ENCODE results near the gene SYNDIG1.

SYNDIG1 gene

DNA sequence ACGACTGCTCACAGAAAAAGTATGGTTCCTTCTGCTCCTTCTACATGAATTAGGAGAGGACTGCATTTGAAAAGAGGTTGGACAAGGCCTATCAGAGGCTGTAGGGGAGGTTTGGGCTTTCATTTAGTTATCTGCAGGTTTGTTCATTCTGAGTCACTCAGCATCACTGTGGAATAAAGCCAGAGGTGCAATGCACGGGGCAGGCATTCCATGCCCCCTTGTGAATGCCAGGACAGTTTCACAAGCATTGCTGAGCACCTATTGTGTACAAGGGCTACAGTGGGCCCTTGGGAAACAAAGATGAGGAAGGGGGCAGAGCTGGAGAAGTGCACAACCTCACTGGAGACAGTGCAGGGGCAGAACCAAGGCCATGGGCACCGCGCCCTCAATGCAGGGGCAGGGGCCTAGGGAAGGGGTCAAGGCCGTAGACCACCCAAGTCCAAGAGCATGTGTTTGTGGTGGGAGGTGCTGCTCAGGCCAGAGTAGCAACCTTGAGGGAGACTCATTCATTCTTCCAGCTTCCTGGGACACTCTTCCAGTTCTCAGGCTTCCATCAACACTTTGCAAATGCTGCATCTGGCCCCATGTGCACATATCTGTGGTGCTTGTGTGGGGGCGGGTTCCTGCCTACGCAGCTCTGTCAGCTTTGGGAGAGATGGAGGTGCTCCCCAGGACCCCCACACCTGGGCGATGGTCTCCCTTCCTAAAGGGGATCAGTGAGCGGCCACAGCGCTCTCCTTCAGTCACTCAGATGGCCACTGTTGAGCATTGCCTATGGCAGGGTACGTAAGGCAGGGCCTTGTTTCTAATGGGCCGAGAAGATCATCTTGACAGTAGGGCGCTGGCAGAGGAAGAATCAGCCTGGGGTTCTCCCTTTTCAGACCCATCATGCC lies 204.5 kb downstream of the SYNDIG1 start:
- DNase-seq (ENCODE audit: low read depth in 2 of 2), result no peak

DNA sequence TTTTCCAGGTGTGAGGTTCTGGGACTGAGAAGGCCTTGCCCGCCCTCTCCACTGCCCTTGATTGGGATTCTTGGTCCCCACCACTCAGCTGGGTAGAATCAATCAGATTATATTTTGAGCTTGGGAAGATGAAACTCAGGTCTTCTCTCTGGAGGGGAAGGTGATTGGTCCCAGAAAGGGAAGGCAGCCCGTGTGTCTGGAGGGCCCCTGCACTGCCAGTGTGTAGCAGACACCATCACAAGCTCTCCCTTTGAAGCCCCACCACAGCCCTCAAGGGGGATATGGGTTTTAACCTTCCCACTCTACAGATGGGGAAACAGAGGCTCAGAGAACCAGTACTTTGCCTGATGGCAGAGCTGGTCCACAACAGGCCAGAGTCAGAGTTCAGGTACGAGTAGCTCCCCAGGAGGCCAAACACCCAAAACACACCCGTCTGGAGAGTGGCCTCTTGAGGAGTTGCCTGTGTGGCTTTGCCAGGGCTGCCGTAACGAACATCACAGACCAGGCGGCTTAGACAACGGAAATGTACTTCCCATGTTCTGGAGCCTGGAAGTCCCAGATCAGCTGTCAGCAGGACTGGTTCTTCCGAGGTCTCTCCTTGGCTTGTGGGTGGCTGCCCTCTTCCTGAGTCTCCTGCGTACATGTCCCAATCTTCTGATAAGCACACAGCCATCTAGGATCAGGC lies 205.6 kb downstream of the SYNDIG1 start:
- no peak for DNase-seq (ENCODE audit: low read depth in 2 of 2)

DNA sequence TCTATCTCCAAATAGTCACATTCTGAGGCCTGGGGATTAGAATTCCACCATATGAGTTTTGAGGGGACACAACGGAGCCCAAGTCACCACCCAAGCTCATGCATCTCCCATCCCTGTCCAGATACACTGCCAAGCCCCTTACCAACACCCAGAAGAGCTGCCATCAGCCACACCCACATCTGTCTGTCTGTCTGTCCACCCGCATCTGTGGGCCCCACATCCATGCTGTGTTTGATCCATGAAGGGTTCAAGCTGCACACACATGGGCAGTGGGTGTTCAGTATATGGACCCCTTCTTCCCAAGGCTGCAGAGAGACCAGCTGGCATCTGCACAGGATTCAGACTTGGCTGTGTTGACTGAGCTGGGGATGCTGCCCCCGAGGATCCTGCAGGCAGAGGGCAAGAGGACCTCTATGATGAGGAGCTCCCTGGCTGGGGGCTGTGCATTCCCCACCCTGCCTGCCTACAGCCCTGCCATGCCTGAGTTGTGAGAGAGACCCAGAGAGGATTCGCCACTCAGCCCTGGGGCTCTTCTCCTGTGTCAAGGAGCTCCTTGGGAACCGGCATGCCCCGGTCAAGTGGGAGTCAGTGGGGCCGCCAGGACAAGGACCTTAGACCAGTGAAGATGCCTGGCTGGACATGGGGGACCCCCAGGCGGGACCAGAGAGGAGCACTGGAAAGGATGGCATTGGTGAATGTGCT lies 206.4 kb downstream of the SYNDIG1 start:
- DNase-seq (ENCODE audit: low read depth in 2 of 2), result no peak

DNA sequence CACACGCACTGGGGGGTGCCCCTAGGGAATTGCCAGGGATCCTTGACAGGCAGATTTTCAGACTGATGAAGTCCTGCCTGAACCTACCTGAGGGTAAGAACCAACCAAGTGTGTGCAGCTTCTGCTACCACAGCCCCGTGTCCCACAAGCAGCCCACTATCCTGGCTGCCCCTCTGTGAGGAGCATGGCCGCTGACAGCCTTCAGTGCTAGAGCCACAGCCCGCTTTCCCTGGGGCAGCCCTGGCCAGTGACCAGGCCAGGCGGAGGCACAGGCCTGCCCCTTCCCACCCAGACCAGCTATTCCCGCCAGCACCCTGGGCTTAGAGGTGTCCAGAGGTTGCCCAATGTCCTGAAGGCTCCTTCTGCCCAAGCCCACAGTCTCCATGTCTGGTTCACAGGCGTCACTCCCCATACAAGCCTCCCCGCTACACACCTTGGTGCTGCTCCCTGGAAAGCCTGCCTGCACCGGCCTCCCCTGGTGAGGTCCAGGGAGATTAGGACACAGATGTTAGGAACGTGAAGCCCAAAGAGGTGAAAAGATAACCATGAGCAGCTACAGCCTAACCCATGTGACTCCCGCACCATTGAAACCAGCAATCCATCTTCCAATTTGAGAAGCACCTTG lies 207.0 kb downstream of the SYNDIG1 start:
- DNase-seq (ENCODE audit: low read depth in 2 of 2), result no peak

DNA sequence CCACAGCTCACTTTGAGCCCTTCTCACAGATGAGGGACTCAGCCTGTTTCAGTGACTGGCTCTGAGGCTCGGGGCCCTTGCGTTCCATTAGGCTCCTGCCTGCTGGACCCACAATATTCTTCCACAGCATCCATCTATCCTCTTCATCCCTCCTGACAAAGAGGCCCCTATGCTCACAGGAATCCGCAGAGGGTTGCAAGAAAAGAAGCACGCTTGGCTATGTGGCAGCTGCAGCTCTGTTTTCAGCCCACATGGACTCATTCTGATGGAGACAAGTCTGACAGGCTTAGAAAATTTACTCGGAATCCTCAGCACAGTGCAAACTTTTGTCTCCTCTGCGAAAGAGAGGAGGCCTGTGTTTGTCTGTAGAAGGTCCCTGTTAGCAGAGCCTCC lies 207.5 kb downstream of the SYNDIG1 start:
- DNase-seq (ENCODE audit: low read depth in 2 of 2), result no peak

DNA sequence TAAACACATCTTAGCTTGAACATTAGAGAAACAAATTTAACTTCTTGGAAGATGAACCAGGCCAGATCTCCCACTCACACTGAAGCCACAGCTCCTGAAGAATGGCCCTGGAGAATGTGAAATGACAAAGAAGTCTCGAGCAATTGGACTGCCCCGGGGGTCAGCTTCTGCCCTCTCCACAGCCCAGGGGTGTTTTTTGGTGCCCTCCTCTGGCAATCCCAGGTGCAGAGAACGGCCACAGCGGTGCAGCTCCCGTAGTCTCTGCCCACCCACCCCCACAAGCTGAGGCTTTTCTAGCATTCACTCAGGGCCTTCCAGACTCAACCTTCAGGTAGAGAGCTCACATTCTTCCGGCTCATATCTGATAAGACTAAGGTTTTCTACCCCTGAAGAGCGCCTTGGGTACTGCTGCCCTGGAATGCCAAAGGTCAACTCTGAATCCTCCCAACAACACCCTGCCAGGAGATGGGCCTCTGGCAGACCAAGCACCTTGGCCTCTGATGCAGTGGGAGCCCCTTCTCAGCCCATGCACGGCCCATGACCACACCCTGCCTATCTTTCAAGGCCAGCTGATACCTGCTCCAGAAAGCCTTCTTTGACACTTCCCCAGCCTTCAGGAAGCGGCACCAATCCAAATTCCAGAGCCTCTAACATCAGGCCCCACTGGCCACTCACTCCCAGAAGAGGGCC lies 208.3 kb downstream of the SYNDIG1 start:
- no peak for DNase-seq (ENCODE audit: low read depth in 2 of 2)

DNA sequence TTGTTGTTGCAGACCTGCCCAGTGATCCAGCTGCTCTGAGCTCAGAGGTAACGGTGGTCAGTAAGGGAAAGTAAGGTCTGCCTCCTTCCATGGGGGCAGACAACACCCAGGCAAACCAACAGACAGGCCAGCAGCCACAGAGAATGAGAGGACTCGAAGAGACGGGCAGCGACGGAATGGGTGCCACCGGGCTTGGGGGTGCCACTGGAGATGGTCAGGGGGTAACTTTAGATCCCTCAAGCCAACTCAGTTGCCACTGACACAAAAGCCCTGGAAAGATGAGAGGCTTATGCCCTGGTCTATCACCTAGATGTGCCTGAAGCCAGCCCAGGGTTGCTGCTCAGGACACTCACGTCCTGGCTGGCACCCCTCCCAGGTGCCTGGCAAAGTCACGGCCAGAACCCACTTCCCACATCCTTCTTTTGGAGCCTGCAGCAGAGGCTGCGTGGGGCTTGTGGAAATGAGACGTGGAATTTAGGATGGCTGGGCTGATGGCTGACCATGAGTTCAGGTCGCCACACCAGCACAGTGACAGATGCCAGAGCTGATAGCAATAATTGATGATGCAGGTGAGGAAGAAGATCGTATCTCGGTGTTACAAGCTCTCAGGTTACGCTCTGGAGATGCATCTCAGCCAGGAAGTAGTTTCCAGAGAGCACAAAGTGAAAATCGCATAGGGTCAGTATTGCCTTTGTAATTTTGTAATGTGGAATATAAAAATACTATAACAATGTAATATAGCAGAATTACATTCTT lies 209.1 kb downstream of the SYNDIG1 start:
- no peak for DNase-seq (ENCODE audit: low read depth in 2 of 2)

DNA sequence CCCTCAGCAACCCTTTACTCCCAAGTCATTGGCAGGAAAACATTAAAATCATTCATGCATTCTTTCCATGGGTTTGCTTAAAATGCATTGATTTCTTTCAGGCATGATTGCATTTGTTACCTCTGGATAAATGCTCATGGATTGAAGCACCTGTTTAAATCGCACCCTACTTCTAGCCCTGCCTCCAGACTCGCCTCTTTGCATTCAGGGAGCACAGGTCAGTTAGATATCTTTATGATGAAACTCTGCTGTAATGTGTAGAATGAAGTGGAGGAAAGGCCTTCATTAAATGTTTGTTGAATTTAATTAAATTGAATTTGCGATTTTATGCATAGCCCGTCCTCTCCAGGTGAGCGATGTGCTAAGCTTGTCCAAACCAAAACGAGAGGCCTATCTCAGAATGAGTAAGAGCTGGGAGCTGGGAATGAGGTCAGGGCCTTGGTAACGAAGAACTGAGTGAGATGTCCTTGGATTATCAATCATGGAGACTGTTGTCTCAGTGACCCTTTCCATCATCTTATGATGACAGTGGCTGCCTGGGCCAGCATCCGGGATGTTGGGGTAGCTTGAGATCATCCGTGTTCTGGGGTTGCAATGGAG lies 210.1 kb downstream of the SYNDIG1 start:
- no peak for DNase-seq (ENCODE audit: low read depth in 2 of 2)

DNA sequence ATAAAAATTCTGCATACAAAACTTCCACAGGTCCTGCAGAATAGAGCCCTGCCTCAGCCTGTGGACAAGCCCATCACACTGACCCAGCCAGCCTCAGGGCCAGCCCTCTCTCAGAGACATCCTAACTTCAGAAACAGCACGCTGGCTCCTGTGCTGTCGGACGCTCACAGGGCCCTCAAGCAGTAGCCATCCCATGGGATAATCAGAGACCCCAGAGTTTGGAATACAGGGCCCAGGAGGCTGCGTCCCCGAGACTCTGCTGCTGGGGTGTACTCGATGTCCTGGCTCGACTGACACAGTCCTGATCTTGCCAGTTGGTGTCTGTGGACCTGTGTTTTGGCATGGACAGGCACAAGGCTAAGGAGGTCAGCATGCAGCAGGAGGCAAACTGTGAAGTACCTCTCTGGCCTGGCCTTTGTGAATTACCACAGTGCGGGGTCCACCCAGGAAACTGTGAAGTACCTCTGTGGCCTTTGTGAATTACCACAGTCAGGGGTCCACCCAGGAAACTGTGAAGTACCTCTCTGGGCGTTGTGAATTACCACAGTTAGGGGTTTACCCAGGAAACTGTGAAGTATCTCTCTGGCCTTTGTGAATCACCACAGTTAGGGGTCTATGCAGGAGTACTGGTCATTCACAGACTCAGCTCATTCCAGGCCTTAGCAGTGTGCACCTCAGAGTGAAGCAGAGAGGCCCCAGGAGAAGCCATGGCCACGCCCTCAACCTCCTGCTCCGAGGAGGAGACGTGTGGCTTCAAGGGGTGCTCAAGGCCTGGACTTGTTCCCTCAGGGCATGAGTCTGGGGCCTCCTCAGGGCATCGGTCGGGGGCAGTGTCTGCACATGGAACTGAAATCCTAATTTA lies 212.4 kb downstream of the SYNDIG1 start:
- no peak for DNase-seq (ENCODE audit: low read depth in 2 of 2)

DNA sequence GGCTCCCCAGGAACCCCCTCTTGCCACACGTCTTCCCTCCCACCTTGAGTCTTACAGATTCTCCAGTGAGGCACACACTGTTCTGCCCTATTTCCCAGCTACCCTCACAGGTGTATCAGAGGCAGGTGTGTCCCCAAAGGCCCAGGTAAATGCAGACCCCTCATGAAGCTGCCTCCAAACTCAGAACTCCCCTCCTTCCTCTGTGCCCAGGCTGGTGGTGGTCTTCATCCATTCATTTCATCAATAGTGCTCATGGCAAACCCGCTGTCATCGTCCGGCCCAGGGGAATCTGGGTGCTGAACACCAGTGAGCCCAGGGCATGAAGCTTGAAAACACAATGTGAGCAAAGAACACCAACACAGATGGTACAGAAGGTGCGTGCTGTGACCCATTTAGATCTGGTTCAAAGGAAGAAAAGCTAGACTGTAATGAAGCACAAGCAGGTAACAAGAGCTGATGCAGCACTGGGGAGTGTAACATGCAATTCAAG lies 213.1 kb downstream of the SYNDIG1 start:
- DNase-seq (ENCODE audit: low read depth in 2 of 2), result no peak

DNA sequence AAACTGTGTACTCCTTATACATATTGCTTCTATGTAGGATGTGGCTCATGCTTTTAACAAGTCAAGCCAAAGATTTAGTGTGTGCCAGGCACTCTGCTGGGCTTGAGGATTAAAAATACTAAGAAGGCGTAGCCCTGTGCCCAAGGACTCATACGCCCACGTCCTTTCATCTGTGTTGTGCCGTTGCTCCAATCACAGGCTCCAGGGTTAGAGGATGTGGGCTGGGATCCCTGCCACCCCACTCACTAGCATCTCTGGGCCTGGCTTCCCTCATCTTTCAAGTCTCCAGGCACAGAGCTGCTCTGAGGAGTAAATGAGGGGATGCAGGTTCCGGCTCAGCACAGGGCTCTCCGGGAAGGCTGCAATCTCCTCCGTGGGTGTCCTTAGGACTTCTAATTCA lies 214.2 kb downstream of the SYNDIG1 start:
- DNase-seq (ENCODE audit: low read depth in 2 of 2), result no peak

DNA sequence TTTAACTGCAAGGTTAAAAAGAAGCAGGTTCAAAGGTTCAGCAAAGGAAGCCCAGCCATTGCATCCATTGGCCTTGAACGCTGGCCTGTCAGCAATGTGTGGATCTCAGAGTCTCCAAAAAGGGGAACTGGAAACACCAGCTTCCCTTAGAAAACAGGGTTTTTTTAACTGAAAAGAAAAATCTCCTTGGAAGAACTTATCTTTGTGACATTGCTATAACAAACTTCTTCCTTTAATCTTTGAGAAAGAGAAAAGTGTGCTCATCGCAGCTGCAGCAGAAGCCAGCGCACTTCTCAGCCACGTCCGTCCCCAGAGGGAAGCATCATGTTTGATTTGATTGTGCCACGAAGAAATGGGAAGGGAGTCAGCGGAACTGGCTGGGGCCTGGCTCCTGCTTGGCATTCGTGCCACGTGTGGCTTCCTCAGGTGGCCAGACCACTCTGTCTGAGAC lies 215.0 kb downstream of the SYNDIG1 start:
- no peak for DNase-seq (ENCODE audit: low read depth in 2 of 2)

DNA sequence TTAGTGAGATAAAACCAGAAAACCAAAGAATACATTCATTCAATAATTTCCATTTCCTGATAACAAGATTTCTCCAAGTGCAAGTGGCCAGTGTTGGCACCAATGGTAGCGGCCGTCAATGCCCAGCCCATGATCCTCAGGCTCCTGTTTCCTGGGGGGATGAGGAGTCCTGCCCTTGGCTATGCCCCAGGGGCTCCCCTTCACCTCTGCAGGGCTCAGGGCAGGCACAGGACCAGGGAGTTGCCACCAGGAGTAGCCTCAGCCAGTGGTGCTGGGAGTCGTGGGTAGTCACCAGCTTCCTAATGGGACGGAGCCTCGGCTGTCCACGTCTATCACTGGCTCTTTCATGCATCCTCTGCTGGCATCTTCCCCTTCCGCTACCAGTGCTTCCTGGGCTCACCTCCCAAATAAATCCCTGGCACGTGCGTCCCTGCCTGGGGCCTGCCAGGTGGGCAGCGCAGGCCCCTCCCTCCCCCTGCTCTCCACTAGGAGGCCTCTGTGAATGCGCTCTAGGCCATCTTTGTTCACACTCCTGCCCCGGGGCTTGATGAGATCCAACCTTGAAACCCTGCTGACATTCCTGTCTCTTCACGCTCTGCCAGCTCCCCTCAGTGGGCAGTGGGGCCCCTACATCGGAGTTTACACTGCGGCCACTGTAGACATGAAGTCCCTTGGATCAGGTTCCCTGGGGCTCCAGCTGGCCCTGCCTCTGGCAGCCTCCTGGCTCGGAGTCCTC lies 215.7 kb downstream of the SYNDIG1 start:
- DNase-seq (ENCODE audit: low read depth in 2 of 2), result no peak

DNA sequence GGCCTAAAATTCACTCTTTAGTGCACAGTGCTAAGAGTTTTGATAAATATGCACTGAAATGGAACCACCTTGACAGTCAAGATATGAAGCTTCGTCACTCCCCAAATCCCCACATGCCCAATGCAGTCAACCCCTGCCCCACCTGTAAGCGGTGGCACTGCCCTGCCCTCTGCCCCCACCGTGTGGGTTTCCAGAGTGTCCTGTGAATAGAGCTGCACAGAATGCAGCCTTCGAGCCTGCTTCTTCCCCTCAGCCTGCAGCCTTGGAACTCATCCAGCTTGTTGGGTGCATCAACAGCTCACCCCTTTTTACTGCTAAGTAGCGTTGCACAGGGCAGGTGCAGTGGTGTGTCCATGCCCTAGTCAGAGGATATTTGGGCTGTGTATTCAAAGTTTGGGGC lies 216.3 kb downstream of the SYNDIG1 start:
- no peak for DNase-seq (ENCODE audit: low read depth in 2 of 2)

DNA sequence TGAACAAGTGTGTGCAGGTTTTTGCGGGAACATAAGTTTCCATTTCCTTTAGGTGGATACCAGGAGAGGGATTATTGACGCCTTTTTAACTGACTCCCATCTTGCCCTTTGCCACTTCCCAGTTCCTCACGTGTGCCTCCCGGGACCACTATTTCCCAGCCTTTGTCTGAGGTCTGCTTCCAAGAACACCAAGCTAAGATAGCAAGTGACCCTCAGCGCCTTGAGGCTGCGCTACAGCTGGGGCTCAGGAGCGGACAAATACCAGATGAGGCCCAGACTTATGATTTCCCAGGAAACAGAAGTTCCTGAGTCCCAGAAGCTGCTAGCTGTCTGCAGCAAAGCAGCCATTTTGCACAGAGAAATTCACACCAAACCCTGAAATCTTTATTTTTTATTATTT lies 216.7 kb downstream of the SYNDIG1 start:
- DNase-seq (ENCODE audit: low read depth in 2 of 2), result no peak

DNA sequence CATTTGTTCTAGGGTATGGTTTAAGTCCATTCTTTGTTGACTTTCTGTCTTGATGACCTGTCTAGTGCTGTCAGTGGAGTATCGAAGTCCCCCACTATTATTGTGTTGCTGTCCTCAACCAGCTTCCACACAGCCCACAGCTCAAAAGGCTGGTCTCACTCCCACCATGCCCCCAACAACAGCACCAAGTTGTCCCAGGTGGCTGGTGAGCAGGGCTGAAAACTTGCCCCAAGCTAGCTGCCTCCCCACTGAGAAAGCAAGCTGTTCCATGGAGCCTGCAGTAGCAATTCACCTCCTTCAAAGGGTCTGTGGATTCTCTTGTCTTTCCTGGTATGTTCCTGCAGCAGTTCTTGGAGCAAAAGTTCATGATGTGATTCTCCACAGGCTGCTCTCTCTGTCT lies 221.0 kb downstream of the SYNDIG1 start:
- DNase-seq (ENCODE audit: low read depth in 2 of 2), result no peak

DNA sequence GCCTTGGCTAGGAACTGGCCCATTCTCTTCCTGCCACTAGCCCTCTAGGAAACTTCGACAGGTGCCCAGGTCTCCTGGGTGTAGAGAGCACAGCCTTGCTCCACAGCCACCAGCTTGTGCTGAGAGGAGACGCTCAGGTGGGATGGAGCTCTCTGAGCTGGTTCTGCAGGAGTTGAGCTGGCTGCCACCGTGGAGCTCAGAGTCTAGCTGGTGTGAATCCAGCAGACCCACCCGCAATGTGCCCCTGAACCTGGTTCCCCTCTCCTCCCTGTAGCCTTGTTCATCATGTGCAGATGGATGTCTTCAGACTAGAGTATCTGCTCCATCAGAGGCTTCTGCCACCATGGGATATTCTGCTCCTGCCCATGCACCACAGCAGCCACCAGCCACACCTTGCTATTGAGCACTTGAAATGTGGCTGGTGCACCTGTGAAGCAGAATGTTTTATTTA lies 222.5 kb downstream of the SYNDIG1 start:
- DNase-seq (ENCODE audit: low read depth in 2 of 2), result no peak

DNA sequence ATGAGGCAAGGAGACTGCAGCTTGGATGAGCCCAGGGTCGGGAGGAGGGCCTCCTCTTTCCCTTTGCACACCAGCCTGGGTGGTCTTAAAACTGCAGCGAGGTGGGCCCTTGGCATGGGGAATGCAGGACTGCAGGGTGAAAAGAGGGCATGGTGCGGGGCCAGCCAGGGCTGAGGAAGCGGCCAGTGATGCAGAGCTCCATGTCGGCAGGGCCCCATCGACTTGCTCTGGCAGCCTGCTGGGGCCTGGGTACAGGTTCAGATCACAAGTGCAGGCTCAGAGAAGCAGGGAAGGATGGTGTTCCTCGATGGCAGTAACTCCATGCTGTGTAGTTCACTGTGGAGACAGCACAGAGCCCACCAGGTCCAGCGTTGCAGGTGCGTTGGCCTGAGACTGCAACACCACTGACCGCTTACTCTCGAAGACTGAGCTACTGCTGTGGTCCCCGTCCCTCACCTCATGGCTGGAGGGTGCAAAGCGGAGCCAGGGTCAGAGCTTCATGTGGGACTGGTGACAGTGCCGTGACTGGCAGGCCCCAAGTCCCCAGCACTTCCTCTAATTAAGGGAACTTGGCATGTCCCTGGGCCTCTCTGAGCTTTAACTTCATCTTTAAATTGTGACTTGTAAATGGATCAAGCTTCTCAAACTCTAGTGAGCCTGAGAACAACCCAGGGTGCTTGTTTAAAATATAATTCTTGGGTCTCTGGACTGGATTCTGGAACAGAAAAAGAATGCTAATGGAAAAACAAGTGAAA lies 223.2 kb downstream of the SYNDIG1 start:
- DNase-seq (ENCODE audit: low read depth in 2 of 2), result no peak
